Neural crest cell (in vitro differentiated cells): Measurements from ENCODE around the gene MAPK8IP3. TPM values are rescaled to one million over a fixed set of nuclear protein-coding genes. Genes with fewer than 3 reads are reported as not detected.

Experiments
- DNase-seq: peaks from one replicate; pipeline ENCODE4 v3.0.0; 2021; ENCODE audit warnings: low read depth, mixed read lengths, low spot score
- H3K27ac Mint-ChIP-seq: one replicate; pipeline ENCODE4 v1.8.0; 2021; ENCODE audit warnings: mild to moderate bottlenecking, mixed read lengths; ENCODE audit not compliant: unreplicated experiment
- H3K27me3 Mint-ChIP-seq: 2 replicates; pipeline ENCODE4 v1.8.0; 2021; ENCODE audit warnings: low read depth, mild to moderate bottlenecking, mixed read lengths
- H3K36me3 Mint-ChIP-seq: 2 replicates; pipeline ENCODE4 v1.8.0; 2021; ENCODE audit warnings: low read depth, mild to moderate bottlenecking, mixed read lengths
- H3K4me1 Mint-ChIP-seq: 2 replicates; pipeline ENCODE4 v1.8.0; 2021; ENCODE audit warnings: mixed read lengths
- H3K4me3 Mint-ChIP-seq: one replicate; pipeline ENCODE4 v1.8.0; 2021; ENCODE audit warnings: mild to moderate bottlenecking, mixed read lengths
- H3K9me3 Mint-ChIP-seq: 2 replicates; pipeline ENCODE4 v1.8.0; 2021; ENCODE audit warnings: mixed read lengths
- total RNA-seq: library from RNA; stranded (reverse); gene quantifications from 2 replicates; pipeline ENCODE4 v1.2.1, GENCODE V29; 2021
- TF ChIP-seq, protein P1 (sequence below): fragments of 200-600 bp; sonication (generic); conservative IDR thresholded peaks from 2 replicates; pipeline ENCODE4 v1.5.0; 2021; ENCODE audit warnings: antibody characterized with exemption, mild to moderate bottlenecking

The MAPK8IP3 gene
- total RNA-seq, 1 donor from 2014 or later: 111 TPM

DNA sequence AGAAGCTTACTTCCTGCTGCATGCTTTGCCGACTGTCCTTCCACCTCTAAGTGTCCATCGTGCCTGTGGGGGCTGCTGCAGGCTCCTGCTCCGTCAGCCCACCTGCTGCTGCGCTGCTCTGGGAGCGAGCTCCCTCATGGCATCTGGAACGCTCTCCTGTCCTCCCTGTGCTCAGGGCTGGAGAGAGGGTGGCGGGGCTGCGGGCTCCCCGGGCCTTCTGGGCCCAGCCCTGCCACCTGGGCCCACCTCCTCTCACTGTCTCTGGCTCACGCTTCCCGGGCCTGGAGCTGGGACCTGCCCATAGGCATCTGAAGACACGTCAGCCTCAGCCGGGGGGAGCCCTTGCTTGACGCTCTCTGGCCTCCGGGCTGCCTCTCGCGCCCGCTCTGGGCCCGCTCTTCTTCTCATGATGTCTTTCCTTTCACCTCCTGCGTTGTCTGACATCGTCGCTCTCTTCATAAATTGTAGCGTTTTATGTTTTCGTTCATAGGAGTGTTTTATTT, 38.4 kb downstream of the MAPK8IP3 start:
- Mint-ChIP-seq H3K9me3 (no peaks in the 10 kb centered on the region), H3K27me3 (no peaks in the 10 kb centered on the region), H3K36me3 (no peaks in the 10 kb centered on the region), H3K4me3 (no peak overlapping the region), H3K4me1 (no peaks in the 10 kb centered on the region), H3K27ac (no peak overlapping the region)
- TF ChIP-seq, protein P1, sequence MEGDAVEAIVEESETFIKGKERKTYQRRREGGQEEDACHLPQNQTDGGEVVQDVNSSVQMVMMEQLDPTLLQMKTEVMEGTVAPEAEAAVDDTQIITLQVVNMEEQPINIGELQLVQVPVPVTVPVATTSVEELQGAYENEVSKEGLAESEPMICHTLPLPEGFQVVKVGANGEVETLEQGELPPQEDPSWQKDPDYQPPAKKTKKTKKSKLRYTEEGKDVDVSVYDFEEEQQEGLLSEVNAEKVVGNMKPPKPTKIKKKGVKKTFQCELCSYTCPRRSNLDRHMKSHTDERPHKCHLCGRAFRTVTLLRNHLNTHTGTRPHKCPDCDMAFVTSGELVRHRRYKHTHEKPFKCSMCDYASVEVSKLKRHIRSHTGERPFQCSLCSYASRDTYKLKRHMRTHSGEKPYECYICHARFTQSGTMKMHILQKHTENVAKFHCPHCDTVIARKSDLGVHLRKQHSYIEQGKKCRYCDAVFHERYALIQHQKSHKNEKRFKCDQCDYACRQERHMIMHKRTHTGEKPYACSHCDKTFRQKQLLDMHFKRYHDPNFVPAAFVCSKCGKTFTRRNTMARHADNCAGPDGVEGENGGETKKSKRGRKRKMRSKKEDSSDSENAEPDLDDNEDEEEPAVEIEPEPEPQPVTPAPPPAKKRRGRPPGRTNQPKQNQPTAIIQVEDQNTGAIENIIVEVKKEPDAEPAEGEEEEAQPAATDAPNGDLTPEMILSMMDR: no peak
- no peak for DNase-seq

DNA sequence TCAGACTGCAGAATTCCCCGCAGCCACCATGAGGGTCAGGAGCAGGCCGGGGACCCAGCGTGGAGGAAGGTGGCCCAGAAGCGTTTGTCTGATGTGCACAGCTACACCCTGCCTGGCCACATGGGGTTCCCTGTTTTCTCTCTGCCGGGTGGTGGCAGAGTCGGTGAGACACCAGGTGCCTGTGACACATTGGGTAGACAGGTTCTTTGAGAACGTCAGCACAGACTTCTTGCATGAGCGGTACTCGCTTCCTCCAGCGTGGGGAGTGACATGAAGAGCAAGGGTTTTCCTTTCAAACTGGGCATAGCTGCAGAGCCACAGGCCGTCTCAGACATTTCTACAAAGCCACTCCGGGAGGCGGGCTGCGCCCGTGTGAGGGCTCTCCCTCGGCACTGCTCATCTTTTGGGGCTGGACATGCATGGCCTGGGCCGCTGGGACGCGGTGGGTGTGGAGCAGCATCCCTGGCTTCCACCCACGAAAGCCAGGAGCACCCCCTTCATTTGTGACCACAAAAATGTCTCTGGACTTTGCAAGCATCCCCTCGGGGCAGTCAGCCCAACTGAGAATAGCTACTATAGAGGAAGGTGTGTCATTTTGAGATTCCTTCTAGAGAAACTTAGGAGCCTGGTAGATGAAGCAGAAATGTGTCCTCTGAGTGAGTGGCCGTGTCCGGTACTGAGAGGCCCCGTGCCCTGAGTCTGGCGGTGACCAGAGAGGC, 39.3 kb downstream of the MAPK8IP3 start:
- H3K4me1 Mint-ChIP-seq: no peaks in the 10 kb centered on the region
- TF ChIP-seq, protein P1: no peak
- no peaks in the 10 kb centered on the region for H3K36me3 Mint-ChIP-seq
- H3K4me3 Mint-ChIP-seq: no peak overlapping the region
- no peaks in the 10 kb centered on the region for H3K9me3 Mint-ChIP-seq
- no peak overlapping the region for H3K27ac Mint-ChIP-seq
- DNase-seq: no peak
- no peaks in the 10 kb centered on the region for H3K27me3 Mint-ChIP-seq

DNA sequence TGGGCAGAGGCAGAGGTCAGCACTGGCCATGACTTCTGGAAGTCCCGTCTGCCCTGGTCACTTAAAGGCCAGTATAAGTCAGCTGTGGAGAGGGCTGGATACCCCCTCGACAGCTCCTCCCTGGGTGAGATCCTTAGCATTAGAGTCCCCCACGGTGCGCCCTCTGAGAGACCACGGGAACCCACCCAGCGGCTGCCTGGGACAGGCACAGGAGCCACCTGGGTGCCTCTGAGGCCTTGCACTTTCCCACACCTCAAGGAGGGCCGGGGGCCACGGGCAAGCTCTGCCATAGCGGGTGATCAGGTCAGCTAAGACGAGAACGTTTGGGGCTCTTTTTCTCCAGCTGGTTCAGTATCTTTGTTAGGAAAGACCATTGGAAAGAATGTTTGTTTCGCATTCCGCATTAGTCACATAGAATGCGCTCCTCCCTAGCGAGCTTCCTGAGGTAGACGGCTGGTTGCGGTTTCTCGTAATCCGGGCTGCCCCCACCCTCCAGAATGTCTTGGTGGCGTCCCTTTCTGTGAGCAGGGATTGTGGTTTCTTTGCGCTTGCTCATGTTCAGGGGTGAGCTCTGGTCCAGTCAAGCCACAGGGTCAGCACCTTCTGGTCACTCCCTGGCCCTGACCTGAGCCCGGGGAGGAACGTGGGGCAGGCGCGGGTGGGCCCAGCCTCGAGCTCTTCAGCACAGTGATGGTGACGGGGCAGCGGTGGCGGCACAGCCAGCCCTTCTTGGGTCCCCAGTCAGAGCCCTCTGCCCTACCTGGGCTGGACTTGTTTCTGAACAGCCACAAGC, 40.1 kb downstream of the MAPK8IP3 start:
- Mint-ChIP-seq H3K4me3 (no peak overlapping the region), H3K36me3 (no peaks in the 10 kb centered on the region), H3K27me3 (no peaks in the 10 kb centered on the region), H3K9me3 (no peaks in the 10 kb centered on the region), H3K4me1 (no peaks in the 10 kb centered on the region), H3K27ac (no peak overlapping the region)
- no peak for DNase-seq
- TF ChIP-seq, protein P1: no peak

DNA sequence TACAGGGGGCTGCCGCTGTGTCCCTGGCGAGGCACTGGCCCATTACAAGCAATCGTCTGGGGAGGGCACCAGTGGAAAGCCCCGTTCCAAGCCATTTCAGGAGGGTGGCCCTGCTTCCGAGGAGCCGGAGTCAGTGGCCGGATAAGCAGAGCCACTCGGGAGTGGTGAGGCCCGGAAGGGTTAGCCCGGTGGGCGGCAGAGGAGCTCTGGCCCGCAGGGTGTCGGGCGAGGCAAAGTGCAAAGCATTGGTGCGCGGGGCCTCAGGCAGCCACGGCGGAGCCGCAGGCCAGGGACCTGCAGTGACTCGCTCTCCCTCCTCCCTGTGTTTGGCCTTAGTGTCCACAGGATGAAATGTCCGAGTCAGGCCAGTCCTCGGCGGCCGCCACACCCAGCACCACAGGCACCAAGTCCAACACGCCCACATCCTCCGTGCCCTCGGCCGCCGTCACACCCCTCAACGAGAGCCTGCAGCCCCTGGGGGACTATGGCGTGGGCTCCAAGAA, 40.7 kb downstream of the MAPK8IP3 start:
- H3K4me3 Mint-ChIP-seq: no peak overlapping the region
- H3K27ac Mint-ChIP-seq: no peak overlapping the region

DNA sequence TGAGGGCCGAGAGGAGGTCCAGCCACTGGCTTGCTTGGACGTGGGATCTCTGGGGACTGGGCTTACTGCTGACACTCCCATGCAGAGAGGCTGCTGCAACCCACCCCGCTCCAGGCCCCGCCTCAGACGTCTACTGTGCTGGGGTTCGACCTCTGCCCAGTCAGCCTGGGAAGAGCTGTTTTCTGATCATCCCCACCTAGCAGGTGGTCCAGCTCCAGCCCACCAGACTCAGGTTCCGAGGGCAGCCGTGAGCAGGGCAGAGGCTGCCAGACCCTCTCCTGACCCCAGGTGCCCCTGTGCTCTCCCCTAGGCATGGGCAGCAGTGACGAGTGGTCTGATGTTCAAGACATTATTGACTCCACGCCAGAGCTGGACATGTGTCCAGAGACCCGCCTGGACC, 41.9 kb downstream of the MAPK8IP3 start:
- Mint-ChIP-seq H3K4me3 (no peak overlapping the region), H3K27me3 (no peaks in the 10 kb centered on the region), H3K36me3 (no peaks in the 10 kb centered on the region), H3K4me1 (no peaks in the 10 kb centered on the region), H3K9me3 (no peaks in the 10 kb centered on the region), H3K27ac (no peak overlapping the region)
- DNase-seq: no peak
- TF ChIP-seq, protein P1: no peak

More for the DNA sequence above, 40.7 kb downstream of the MAPK8IP3 start:
- DNase-seq: no peak
- Mint-ChIP-seq H3K27me3 (no peaks in the 10 kb centered on the region), H3K4me1 (no peaks in the 10 kb centered on the region), H3K9me3 (no peaks in the 10 kb centered on the region), H3K36me3 (no peaks in the 10 kb centered on the region)
- TF ChIP-seq, protein P1: no peak
